GM21529 (cell line): ENCODE results near the gene USF1.

ENCODE experiments used
- ATAC-seq: cut with Tn5 transposase; IDR thresholded peaks from one replicate; pipeline ENCODE4 v1.9.1; 2021; ENCODE audit not compliant: unreplicated experiment

Gene USF1, protein sequence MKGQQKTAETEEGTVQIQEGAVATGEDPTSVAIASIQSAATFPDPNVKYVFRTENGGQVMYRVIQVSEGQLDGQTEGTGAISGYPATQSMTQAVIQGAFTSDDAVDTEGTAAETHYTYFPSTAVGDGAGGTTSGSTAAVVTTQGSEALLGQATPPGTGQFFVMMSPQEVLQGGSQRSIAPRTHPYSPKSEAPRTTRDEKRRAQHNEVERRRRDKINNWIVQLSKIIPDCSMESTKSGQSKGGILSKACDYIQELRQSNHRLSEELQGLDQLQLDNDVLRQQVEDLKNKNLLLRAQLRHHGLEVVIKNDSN

GRCh38 chr1:161045736-161046604 lies at the start of gene USF1:
Gene USF1 (minus strand): TSS chr1:161045977. CDS start chr1:161043275, 2,702 bp downstream.
- ATAC-seq: peak; percentile 66

- no peak for ATAC-seq
These were observed 49.5 kb upstream of the USF1 start for GRCh38 chr1:161095230-161095629.

DNA sequence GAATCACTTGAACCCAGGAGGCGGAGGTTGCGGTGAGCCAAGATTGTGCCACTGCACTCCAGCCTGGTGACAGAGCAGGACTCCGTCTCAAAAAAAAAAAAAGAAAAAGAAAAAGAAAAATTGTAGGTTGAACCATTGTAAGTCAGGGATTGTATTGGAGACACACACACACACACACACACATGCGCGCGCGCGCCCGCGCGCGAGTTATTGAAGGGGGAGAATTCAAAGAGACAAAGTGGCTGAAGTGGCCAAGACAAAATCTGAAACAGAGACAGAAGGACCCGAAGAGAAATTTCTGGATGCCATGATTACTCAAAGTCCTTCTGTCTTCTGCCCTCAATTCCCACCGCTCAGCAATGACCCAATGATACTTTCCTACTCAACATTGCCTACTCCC lies 48.7 kb upstream of the USF1 start:
- no peak for ATAC-seq

DNA sequence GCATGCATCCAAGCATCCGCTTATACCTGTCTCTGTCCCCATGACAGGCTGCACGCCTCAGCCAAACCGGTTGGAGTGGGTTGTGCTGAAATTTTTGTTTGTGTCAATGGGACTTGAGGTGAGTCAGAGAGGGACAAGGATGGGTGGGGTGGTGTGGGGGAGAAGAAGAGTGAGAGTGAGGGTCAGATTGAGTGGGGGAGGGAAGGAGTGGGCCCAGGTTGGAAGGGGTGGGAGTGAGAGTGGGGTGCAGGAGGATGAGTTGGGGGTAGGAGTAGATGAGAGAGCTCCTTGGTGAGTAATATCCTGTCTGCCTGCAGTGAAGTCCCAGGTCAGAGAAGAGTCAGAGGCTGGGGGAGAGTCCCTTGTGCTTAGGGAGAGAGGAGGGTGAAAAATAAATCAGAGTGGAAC lies 46.8 kb upstream of the USF1 start:
- no peak for ATAC-seq

- no peak for ATAC-seq
These were observed 46.2 kb upstream of the USF1 start for GRCh38 chr1:161091796-161092507.

- no peak for ATAC-seq
These were observed 45.3 kb upstream of the USF1 start for GRCh38 chr1:161091093-161091492.

DNA sequence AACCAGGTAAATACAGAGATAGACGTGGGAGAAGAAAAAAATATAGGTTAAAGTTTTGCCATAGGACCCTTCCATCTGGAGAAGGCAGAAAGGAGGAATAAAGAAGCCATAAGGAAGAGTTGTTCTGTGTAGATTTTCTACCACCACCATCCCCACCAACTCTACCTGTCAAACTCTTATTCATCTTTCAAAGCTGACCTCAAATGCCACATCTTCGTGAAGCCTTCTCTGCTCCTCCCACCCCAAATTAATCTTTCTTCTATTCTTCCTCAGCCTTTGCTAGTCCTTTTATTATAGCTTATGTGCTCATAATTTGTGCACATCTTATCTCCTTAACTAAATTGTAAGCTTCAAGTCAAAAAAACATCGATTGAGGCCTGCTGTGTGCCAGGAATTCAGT lies 44.8 kb upstream of the USF1 start:
- no peak for ATAC-seq

- ATAC-seq: no peak
These were observed 44.2 kb upstream of the USF1 start for GRCh38 chr1:161089938-161090337.

GRCh38 chr1:161089251-161089924 lies 43.6 kb upstream of the USF1 start, which contains the start of gene NECTIN4:
Gene NECTIN4 (minus strand): TSS chr1:161089558. CDS start chr1:161089296, 262 bp downstream.
- ATAC-seq: no peak

DNA sequence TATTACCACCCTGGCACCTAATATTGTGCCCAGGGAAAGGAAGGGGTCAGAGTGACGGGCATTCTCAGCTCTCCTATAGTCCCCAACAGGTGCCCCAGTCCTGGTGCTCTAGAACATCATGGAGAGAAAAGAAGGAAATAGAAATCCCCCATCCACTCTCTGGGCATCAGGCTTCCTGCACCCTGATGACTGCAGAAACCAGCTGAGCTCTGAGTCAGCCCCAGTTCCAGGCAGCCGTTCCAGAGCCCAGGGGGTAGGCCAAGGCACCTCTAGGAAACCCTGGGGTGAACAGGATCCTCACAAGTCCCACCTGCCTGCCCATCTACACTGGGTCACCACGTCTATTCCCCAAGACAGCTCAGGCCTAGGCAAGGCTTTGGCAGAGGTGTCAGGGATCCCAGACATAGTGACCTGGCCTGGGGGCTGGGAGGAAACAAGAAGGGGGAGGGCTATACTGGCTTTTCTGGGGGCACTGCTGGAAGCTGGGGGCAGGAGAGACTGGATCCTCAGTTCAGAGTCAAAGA lies 42.9 kb upstream of the USF1 start:
- ATAC-seq: no peak

GRCh38 chr1:161086457-161086856 lies 40.7 kb upstream of the USF1 start:
- no peak for ATAC-seq

DNA sequence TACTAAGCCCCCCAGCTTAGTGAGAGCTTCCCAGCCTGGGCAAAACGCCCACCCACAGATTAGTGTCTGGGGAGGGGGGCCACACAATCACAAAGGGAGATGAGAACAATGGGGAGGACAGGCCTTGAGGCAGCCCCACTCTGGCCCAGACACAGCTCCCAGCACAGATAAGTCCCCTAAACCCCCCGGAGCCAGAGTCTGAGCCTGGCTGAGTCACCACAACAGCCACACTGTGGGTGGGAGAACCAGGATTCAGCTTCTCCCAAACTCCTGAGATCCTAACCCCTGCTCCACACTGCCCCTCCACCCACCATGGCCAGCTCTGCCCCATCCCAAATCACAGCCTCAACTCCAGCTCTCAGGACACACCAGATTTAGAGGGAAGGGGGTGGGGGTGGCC lies 39.4 kb upstream of the USF1 start:
- no peak for ATAC-seq

GRCh38 chr1:161084597-161084988 lies 38.8 kb upstream of the USF1 start:
- no peak for ATAC-seq

- no peak for ATAC-seq
These were observed 38.2 kb upstream of the USF1 start for GRCh38 chr1:161083748-161084596.

DNA sequence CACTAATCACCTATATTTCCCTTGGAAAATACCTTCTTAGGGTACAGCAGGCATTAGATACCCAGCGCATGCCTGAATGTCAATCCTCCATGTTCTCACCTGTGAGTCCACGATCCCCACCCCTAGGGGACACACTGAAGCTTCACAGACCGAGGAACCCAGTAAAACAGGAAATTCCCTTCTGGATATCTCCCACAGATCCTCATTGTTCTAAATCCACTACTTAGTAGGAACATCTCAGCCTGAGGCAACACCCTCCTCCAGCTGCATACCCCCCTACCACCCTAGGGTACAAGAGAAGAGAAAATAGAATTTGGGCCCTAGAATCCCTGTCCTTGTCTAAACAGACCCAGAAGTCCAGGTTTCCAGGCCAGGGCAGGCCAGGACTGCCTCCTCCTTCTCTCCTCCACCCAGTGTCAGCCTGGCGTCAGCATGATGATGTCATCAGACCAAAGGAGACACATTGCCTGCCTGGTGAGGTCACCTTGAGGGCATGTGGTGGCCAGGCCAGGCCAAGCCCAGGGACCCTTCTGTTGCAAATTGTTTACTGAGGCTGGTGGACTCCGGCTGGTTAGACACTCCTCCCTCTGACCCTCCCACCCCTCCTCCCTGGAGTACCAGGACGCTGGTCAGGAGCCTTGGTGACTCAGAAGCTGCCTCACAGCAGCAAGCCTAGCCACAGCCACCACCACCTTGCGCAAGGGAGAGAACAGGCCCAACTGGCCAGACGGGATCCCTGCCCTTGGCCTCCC lies 37.4 kb upstream of the USF1 start:
- ATAC-seq: no peak

DNA sequence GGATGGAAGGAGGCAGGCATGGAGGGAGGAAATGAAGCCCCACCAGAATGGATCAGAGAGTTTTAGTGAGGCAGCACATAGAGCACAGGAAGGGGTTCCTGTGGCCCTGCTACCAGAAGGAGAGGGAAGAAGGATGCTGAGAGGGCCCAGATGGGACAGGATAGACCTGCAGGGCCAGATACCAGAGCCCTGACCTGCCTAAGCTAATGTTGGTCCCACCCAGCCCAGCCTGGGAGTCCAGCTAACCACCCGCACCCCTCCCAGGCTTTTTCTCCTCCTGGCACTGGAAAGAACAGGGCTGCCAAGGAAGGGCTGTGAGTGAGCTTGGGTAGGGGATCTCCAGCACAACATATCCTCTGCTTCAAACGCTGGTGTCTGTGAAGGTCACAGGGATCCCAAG lies 36.7 kb upstream of the USF1 start:
- ATAC-seq: no peak

- ATAC-seq: no peak
These were observed 35.7 kb upstream of the USF1 start for GRCh38 chr1:161081519-161081918.

DNA sequence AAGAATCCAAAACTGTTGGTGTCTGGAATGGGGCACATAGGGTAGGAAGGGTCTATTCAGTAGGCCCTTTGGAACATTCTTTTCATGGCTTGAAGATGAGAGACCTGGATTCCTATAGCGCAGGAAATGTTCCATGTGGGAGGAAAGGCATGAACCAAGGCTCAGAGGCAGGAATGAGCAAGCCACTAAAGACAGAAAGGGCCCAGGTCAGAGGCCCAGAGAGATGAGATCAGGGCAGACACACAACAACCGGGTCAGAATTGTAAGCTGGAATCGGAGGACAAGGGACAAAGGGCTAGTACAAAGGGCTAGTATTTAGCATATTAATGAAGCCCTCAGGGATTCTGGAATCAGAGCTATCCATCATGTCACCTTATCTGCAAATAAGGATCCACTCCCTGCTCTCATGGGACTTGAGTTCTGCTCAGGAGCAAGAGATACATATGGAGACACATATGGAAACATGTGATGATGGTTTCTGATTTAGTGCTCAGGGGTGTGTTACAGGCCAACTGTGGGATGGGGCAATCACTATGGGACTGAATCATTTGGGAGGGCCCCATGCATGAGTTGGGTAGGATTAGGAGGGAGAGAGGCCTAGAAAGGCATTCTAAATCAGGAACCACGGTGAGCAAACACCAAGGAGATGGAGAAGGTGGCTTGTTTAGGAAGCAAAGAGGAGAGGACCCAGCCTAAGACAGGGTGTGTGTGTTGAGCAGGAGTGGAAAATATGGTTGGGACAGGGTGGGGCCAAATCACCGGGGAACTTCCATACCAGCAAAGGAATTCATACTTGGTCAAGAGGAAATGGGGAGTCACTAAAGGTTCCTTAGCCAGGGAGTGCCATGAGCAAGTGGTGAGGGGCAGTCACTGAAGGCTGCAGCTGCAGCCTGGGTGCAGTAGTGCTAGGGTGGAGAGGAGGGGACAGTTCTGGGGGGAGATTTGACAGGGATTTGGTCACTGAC lies 34.9 kb upstream of the USF1 start:
- no peak for ATAC-seq
